Activated B cell treated with CpG ODN at 0.5 μM for 24 hours (primary cell): ENCODE data around the gene RAP1A. TPM values are rescaled to one million over a fixed set of nuclear protein-coding genes. Genes with fewer than 3 reads are reported as not detected.

Experiments
- ATAC-seq: fragments of 200-7000 bp; cut with Tn5 transposase; one replicate; pipeline ENCODE4 v1.10.0; 2021; ENCODE audit warnings: low read depth, mild to moderate bottlenecking, moderate library complexity
- CTCF ChIA-PET: fragments of 350-600 bp; sonication (Branson Sonifier 250); formaldehyde crosslinking; loops from one replicate; lab custom pipeline; 2021; ENCODE audit warnings: antibody characterized with exemption; lab: Charles Lee
- POLR2A ChIA-PET: fragments of 350-600 bp; sonication (Branson Sonifier 250); formaldehyde crosslinking; loops from one replicate; lab custom pipeline; 2021; ENCODE audit warnings: antibody characterized with exemption; lab: Charles Lee
- DNase-seq: peaks from one replicate; pipeline ENCODE4 v3.0.0; 2022
- H3K27ac Mint-ChIP-seq: one replicate; pipeline ENCODE4 v1.8.0; 2020; ENCODE audit warnings: mixed read lengths
- H3K27me3 Mint-ChIP-seq: one replicate; pipeline ENCODE4 v1.8.0; 2021; ENCODE audit warnings: mixed read lengths
- H3K36me3 Mint-ChIP-seq: one replicate; pipeline ENCODE4 v1.8.0; 2021; ENCODE audit warnings: low read depth, mixed read lengths
- H3K4me1 Mint-ChIP-seq: one replicate; pipeline ENCODE4 v1.8.0; 2021; ENCODE audit warnings: mixed read lengths
- H3K4me3 Mint-ChIP-seq: one replicate; pipeline ENCODE4 v1.8.0; 2020; ENCODE audit warnings: mild to moderate bottlenecking, mixed read lengths
- H3K9me3 Mint-ChIP-seq: one replicate; pipeline ENCODE4 v1.8.0; 2020; ENCODE audit warnings: mixed read lengths
- intact Hi-C: fragments of 100-400 bp; cut with micrococcal nuclease; formaldehyde crosslinking; loops from one replicate; pipeline ENCODE4 v1.15.1; 2024
- total RNA-seq: library from RNA; stranded (reverse); gene quantifications from 2 replicates; pipeline ENCODE4 v1.2.3, GENCODE V29; 2022
- TF ChIP-seq, protein P1 (sequence below): fragments of 200-600 bp; IDR thresholded peaks from one replicate; pipeline ENCODE4 v1.8.0; 2022; ENCODE audit warnings: antibody characterized with exemption, mild to moderate bottlenecking

Gene RAP1A
- total RNA-seq, 1 donor from 2014 or later: 93.8 TPM

DNA sequence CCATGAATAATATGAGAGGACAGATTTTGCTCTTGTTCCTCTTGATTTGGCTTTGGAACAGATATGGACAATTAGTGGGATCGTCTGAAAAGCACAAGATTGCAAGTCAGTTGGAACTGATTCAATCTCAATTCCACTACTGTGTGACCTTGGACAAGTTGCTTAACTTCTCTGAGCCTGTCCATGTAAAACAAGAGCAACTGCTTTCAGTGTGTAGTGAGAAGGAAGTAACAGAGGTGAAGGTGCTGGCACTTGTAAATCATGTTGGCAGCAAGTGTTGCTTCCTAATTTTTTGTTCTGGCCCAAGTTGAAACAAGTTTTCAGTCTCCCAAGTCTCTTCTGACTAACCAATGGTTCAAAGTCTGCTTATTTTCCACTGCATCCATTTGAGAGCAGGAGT is 104.3 kb downstream of the RAP1A start:
- TF ChIP-seq, protein P1, sequence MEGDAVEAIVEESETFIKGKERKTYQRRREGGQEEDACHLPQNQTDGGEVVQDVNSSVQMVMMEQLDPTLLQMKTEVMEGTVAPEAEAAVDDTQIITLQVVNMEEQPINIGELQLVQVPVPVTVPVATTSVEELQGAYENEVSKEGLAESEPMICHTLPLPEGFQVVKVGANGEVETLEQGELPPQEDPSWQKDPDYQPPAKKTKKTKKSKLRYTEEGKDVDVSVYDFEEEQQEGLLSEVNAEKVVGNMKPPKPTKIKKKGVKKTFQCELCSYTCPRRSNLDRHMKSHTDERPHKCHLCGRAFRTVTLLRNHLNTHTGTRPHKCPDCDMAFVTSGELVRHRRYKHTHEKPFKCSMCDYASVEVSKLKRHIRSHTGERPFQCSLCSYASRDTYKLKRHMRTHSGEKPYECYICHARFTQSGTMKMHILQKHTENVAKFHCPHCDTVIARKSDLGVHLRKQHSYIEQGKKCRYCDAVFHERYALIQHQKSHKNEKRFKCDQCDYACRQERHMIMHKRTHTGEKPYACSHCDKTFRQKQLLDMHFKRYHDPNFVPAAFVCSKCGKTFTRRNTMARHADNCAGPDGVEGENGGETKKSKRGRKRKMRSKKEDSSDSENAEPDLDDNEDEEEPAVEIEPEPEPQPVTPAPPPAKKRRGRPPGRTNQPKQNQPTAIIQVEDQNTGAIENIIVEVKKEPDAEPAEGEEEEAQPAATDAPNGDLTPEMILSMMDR: no peak
- no peaks in the 10 kb centered on the region for H3K36me3 Mint-ChIP-seq
- no peak for ATAC-seq
- intact Hi-C loops: no loop called here
- H3K27ac Mint-ChIP-seq: no peak overlapping the region
- no peaks in the 10 kb centered on the region for H3K9me3 Mint-ChIP-seq
- POLR2A ChIA-PET: no interaction called here
- no peak for DNase-seq
- peaks cover 21% of the 10 kb centered on the region for H3K4me1 Mint-ChIP-seq
- no peak overlapping the region for H3K4me3 Mint-ChIP-seq
- CTCF ChIA-PET: no interaction called here
- H3K27me3 Mint-ChIP-seq: no peaks in the 10 kb centered on the region

DNA sequence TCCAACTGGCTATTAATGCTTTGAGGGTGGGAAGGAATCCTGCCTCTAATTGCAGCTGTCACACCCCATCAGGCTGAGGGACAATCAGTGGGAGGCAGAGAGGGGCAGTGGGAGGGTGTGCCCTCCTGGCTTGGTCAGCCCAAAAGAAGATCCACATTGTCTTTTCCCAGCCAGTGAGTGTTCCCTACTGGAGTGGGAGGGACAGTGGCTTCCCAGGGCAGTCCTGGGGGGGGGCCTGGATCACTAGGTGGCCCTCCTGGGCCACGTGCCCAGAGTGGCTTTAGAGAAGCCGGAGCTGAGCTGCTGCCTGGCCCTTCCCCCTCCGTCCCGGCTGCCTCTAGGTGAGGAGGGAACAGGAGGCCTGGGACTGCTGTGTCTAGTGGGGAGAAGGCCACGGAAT is 105.6 kb downstream of the RAP1A start:
- ATAC-seq (no peak), DNase-seq (no peak)
- ChIA-PET CTCF (no interaction called here), POLR2A (no interaction called here)
- Mint-ChIP-seq H3K4me1 (peaks cover 21% of the 10 kb centered on the region), H3K27me3 (no peaks in the 10 kb centered on the region), H3K27ac (no peak overlapping the region), H3K4me3 (no peak overlapping the region), H3K9me3 (no peaks in the 10 kb centered on the region), H3K36me3 (no peaks in the 10 kb centered on the region)
- intact Hi-C loops: no loop called here
- TF ChIP-seq, protein P1: no peak

DNA sequence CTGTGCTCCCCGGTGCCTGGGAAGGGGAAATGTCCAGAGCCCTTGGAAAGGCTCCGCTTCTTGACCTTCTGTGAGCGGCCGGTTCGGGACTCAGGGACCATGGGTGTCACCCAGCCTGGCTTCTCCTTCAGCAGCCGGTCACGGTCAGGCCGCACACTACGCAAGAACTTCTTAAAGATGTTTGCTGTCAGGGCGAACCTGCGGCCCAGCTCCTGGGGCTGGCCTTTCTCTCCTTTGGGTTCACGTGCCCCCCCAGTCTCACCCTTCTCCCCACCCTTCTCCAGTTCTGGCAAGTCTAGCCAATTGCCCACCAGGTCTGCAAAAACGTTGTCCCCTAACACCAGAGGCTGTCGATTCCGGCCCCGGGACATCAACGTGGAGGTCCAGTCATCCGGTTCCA is 107.5 kb downstream of the RAP1A start:
- H3K27me3 Mint-ChIP-seq: no peaks in the 10 kb centered on the region
- POLR2A ChIA-PET: interaction anchor here (1.2 kb wide), 1 partner anchor 12 kb away, joined by 4 read pairs; the partner anchor contains the start of gene INKA2
- CTCF ChIA-PET: interaction anchor here (1.2 to 1.4 kb wide), 2 partner anchors 20 to 28 kb away, joined by 3 read pairs; no protein-coding TSS in a partner anchor
- DNase-seq (no peak), ATAC-seq (no peak)
- no peak overlapping the region for H3K27ac Mint-ChIP-seq
- TF ChIP-seq, protein P1: no peak
- H3K36me3 Mint-ChIP-seq: no peaks in the 10 kb centered on the region
- peaks cover 21% of the 10 kb centered on the region for H3K4me1 Mint-ChIP-seq
- H3K9me3 Mint-ChIP-seq: no peaks in the 10 kb centered on the region
- no peak overlapping the region for H3K4me3 Mint-ChIP-seq
- intact Hi-C loops: no loop called here

DNA sequence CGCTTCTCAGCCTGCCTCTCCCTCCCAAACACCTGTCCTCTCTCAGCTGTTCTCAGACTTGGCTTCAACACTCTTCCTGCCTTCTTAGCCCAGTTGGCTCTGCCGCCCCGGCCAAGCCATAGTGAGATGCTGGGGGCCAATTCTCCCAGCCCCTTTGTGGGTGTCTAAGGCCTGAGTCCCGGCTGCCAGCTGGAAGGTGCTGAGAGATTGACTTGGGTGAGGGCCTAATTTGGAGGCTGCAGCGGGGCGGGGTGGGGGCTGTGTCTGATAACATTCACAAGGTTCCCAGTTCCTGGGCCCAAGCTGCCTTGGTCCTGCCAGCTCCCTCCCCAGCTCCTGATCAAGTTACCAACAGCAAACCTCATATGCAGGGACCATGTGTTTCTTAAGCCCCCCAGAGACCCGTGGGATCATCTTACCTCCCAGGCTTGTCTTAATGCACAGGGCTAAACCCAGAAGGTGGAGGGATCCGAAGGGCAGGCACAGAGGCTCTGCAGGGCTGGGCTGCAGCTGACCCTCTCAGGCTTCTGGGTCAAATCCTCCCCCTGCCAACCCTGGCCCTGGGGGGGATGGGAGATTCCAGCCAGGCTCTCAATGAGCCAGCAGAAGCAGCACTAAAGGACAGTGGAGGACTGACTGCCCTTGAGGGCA is 109.8 kb downstream of the RAP1A start:
- H3K9me3 Mint-ChIP-seq: no peaks in the 10 kb centered on the region
- no peak for ATAC-seq

DNA sequence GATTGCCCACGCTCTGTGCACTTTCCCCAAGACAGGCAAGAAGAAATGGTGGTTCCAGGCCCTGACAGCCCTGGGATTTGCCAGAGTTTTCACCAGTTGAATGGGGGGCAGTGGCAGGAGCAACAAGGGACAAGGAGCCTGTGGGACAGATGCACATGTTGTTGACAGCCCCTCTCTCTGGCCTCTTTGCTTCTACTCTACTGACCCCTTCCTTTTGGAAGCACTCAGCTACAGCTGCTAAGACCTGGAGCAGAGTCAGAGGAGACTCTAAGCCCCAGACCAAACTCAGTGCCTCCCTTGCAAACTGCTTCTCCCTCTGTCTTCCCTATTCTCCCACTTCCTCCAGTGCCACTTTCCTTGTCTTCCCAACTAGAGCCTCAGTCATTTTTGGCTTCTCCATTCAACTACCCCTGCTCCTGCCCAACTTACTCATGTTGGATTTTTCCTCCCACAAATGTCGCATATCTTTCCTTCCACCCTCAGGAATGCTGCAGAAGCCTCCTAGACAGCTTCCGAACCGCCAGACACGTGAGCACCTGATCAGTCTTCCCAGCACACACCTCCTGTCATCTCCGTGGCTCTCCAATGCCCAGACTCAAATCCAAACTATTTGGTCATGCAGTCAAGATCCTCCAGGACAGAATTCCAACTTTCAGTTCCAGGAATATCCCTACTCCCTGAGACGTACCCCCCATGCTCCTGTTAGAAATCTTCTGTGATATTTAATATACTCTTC is 110.5 kb downstream of the RAP1A start:
- H3K36me3 Mint-ChIP-seq: no peaks in the 10 kb centered on the region
- H3K27ac Mint-ChIP-seq: no peak overlapping the region
- intact Hi-C loops: no loop called here
- no peak for ATAC-seq
- H3K4me1 Mint-ChIP-seq: peaks cover 2% of the 10 kb centered on the region
- H3K9me3 Mint-ChIP-seq: no peaks in the 10 kb centered on the region
- H3K4me3 Mint-ChIP-seq: no peak overlapping the region
- POLR2A ChIA-PET: no interaction called here
- DNase-seq: no peak
- TF ChIP-seq, protein P1: no peak
- H3K27me3 Mint-ChIP-seq: no peaks in the 10 kb centered on the region
- CTCF ChIA-PET: interaction anchor here (1.0 kb wide), 1 partner anchor 37 kb away, joined by 3 read pairs; no protein-coding TSS in a partner anchor

More for the DNA sequence above, 109.8 kb downstream of the RAP1A start:
- H3K27me3 Mint-ChIP-seq: no peaks in the 10 kb centered on the region
- POLR2A ChIA-PET: no interaction called here
- TF ChIP-seq, protein P1: no peak
- no peaks in the 10 kb centered on the region for H3K36me3 Mint-ChIP-seq
- CTCF ChIA-PET: interaction anchor here (0.9 to 1.1 kb wide), 3 partner anchors 10 to 38 kb away, joined by 3 to 5 read pairs (median 3); partner anchors contain the start of gene INKA2
- H3K4me3 Mint-ChIP-seq: no peak overlapping the region
- H3K4me1 Mint-ChIP-seq: peaks cover 5% of the 10 kb centered on the region
- H3K27ac Mint-ChIP-seq: no peak overlapping the region
- no peak for DNase-seq
- intact Hi-C loops: no loop called here
